Vagina (tissue), 2 donors: ENCODE data around the gene ENO2. TPM values are rescaled to one million over a fixed set of nuclear protein-coding genes. Genes with fewer than 3 reads are reported as not detected.

Experiments
- DNase-seq, 2 donors: peaks; one replicate each; pipeline ENCODE4 v3.0.0-alpha.2; 2017; ENCODE audit errors: extremely low spot score in 2 of 2
- H3K27ac ChIP-seq: fragments of 200-600 bp; sonication (generic); one replicate; pipeline ENCODE4 v1.5.1; 2019
- H3K27me3 ChIP-seq: fragments of 200-600 bp; sonication (generic); one replicate; pipeline ENCODE4 v1.5.1; 2019
- H3K36me3 ChIP-seq, 2 donors: fragments of 200-600 bp; sonication (generic); one replicate each; pipeline ENCODE4 v1.5.1; 2017 to 2019
- H3K4me1 ChIP-seq: fragments of 200-600 bp; sonication (generic); one replicate; pipeline ENCODE4 v1.5.1; 2019
- H3K4me3 ChIP-seq, 2 donors: fragments of 200-600 bp; sonication (generic); 1 replicate in 1 of 2; 2 replicates in 1 of 2; pipeline ENCODE4 v1.5.1; 2016 to 2019
- H3K9me3 ChIP-seq: fragments of 200-600 bp; sonication (generic); one replicate; pipeline ENCODE4 v1.5.1; 2019
- CTCF ChIP-seq, 3 experiments: fragments of 450-650 bp in 2 of 3; fragments of 200-600 bp in 1 of 3; sonication (generic) in 1 of 3; IDR thresholded peaks; one replicate each; pipeline ENCODE4 v1.5.1; 2017 to 2019; ENCODE audit warnings: antibody characterized with exemption in 3 of 3, mild to moderate bottlenecking in 2 of 3, moderate library complexity in 2 of 3
- POLR2A ChIP-seq, 2 donors: fragments of 450-650 bp; IDR thresholded peaks; one replicate each; pipeline ENCODE4 v1.6.1; 2017; ENCODE audit warnings: antibody characterized with exemption in 2 of 2, mild to moderate bottlenecking in 2 of 2, moderate library complexity in 2 of 2
- POLR2AphosphoS5 ChIP-seq, 2 donors: sonication (generic); formaldehyde crosslinking; IDR thresholded peaks; one replicate each; pipeline ENCODE4 v1.9.0; 2017; ENCODE audit warnings: antibody characterized with exemption in 2 of 2, mild to moderate bottlenecking in 2 of 2, low read depth in 1 of 2; ENCODE audit not compliant: insufficient read depth in 1 of 2
- intact Hi-C: fragments of 100-400 bp; cut with DNase I; formaldehyde crosslinking; loops from one replicate; pipeline ENCODE4 v1.15.1; 2023
- total RNA-seq: library from RNA; depleted of rRNA; stranded (reverse); fragments of >200 nt; gene quantifications from one replicate; pipeline ENCODE4 v1.2.3, GENCODE V29; 2016

Gene ENO2
- total RNA-seq, 1 donor from 2014 or later, result 20.1 TPM

- TF ChIP-seq POLR2A (IDR thresholded peaks at IDR 0.05) (no peak), POLR2AphosphoS5 (IDR thresholded peaks at IDR 0.05; ENCODE audit: insufficient read depth in 1 of 2, low read depth in 1 of 2) (no peak), CTCF (IDR thresholded peaks at IDR 0.05) (no peak)
- peak overlapping the region; percentile 87 for H3K27ac ChIP-seq
- no peaks in the 10 kb centered on the region for H3K27me3 ChIP-seq
- H3K9me3 ChIP-seq, result no peaks in the 10 kb centered on the region
- peaks cover 36% of the 10 kb centered on the region for H3K4me1 ChIP-seq
- intact Hi-C loops, result no loop called here
- no peak for DNase-seq
- peak overlapping the region; percentile 22 to 52 for H3K4me3 ChIP-seq
- peaks cover 0 to 37% of the 10 kb centered on the region in 2 donors for H3K36me3 ChIP-seq
Measured at GRCh38 chr12:6963791-6964413, 49.5 kb downstream of the ENO2 start.

- peak overlapping the region in 1 of 2 donors; percentile 52 for H3K4me3 ChIP-seq
- no peaks in the 10 kb centered on the region for H3K27me3 ChIP-seq
- DNase-seq, result no peak
- intact Hi-C loops, result no loop called here
- H3K9me3 ChIP-seq, result no peaks in the 10 kb centered on the region
- H3K27ac ChIP-seq, result peak overlapping the region; percentile 87
- H3K4me1 ChIP-seq, result peaks cover 43% of the 10 kb centered on the region
- H3K36me3 ChIP-seq, result peaks cover 0 to 37% of the 10 kb centered on the region in 2 donors
- TF ChIP-seq POLR2AphosphoS5 (IDR thresholded peaks at IDR 0.05; ENCODE audit: insufficient read depth in 1 of 2, low read depth in 1 of 2), result no peak
- TF ChIP-seq POLR2A (IDR thresholded peaks at IDR 0.05), result no peak
- no peak for TF ChIP-seq CTCF (IDR thresholded peaks at IDR 0.05)
Measured at GRCh38 chr12:6964605-6965025, 50.2 kb downstream of the ENO2 start.

GRCh38 chr12:6965026-6965661, 50.8 kb downstream of the ENO2 start:
- peaks cover 0 to 37% of the 10 kb centered on the region in 2 donors for H3K36me3 ChIP-seq
- H3K27me3 ChIP-seq, result no peaks in the 10 kb centered on the region
- H3K4me1 ChIP-seq, result peaks cover 48% of the 10 kb centered on the region
- intact Hi-C loops, result no loop called here
- no peaks in the 10 kb centered on the region for H3K9me3 ChIP-seq
- H3K27ac ChIP-seq, result peak overlapping the region; percentile 87
- TF ChIP-seq POLR2AphosphoS5 (IDR thresholded peaks at IDR 0.05; ENCODE audit: insufficient read depth in 1 of 2, low read depth in 1 of 2), result peak; percentile 56 to 60
- TF ChIP-seq CTCF (IDR thresholded peaks at IDR 0.05), result peak; percentile 72 to 89 (median 72)
- no peak for TF ChIP-seq POLR2A (IDR thresholded peaks at IDR 0.05)
- no peak for DNase-seq
- peak overlapping the region in 1 of 2 donors; percentile 52 for H3K4me3 ChIP-seq

GRCh38 chr12:6965714-6966113, 51.3 kb downstream of the ENO2 start:
- H3K27ac ChIP-seq, result peak overlapping the region; percentile 87
- no peaks in the 10 kb centered on the region for H3K27me3 ChIP-seq
- intact Hi-C loops, result no loop called here
- H3K36me3 ChIP-seq, result peaks cover 0 to 37% of the 10 kb centered on the region in 2 donors
- H3K4me1 ChIP-seq, result peaks cover 48% of the 10 kb centered on the region
- DNase-seq, result no peak
- TF ChIP-seq POLR2AphosphoS5 (IDR thresholded peaks at IDR 0.05; ENCODE audit: insufficient read depth in 1 of 2, low read depth in 1 of 2), result no peak
- no peak for TF ChIP-seq CTCF (IDR thresholded peaks at IDR 0.05)
- TF ChIP-seq POLR2A (IDR thresholded peaks at IDR 0.05), result no peak
- H3K4me3 ChIP-seq, result no peak overlapping the region
- H3K9me3 ChIP-seq, result no peaks in the 10 kb centered on the region

GRCh38 chr12:6966351-6966750, 52.0 kb downstream of the ENO2 start:
- no peaks in the 10 kb centered on the region for H3K27me3 ChIP-seq
- H3K9me3 ChIP-seq, result no peaks in the 10 kb centered on the region
- peaks cover 0 to 37% of the 10 kb centered on the region in 2 donors for H3K36me3 ChIP-seq
- DNase-seq, result no peak
- TF ChIP-seq CTCF (IDR thresholded peaks at IDR 0.05) (no peak), POLR2AphosphoS5 (IDR thresholded peaks at IDR 0.05; ENCODE audit: insufficient read depth in 1 of 2, low read depth in 1 of 2) (no peak), POLR2A (IDR thresholded peaks at IDR 0.05) (no peak)
- intact Hi-C loops, result no loop called here
- peaks cover 44% of the 10 kb centered on the region for H3K4me1 ChIP-seq
- H3K4me3 ChIP-seq, result no peak overlapping the region
- no peak overlapping the region for H3K27ac ChIP-seq
